Breast epithelium (tissue), 3 donors: ENCODE results near the gene ARSJ.
"Not testable (repeated sequence)": the region's sequence is repeated elsewhere in the genome, so short reads cannot be mapped to it uniquely, and the experiment has no call there.

Experiments
- POLR2A ChIP-seq: fragments of 450-650 bp; IDR thresholded peaks from one replicate; pipeline ENCODE4 v1.6.1; 2016; ENCODE audit warnings: antibody characterized with exemption, mild to moderate bottlenecking, moderate library complexity
- POLR2AphosphoS5 ChIP-seq, 3 donors: sonication (generic); formaldehyde crosslinking; IDR thresholded peaks; one replicate each; pipeline ENCODE4 v1.6.1; 2017; ENCODE audit warnings: antibody characterized with exemption in 3 of 3
- TF ChIP-seq, protein P1 (sequence below), 3 donors: fragments of 450-650 bp; IDR thresholded peaks; one replicate each; pipeline ENCODE4 v1.5.1; 2016 to 2017; ENCODE audit warnings: antibody characterized with exemption in 3 of 3, mild to moderate bottlenecking in 3 of 3, moderate library complexity in 3 of 3

- TF ChIP-seq, protein P1, sequence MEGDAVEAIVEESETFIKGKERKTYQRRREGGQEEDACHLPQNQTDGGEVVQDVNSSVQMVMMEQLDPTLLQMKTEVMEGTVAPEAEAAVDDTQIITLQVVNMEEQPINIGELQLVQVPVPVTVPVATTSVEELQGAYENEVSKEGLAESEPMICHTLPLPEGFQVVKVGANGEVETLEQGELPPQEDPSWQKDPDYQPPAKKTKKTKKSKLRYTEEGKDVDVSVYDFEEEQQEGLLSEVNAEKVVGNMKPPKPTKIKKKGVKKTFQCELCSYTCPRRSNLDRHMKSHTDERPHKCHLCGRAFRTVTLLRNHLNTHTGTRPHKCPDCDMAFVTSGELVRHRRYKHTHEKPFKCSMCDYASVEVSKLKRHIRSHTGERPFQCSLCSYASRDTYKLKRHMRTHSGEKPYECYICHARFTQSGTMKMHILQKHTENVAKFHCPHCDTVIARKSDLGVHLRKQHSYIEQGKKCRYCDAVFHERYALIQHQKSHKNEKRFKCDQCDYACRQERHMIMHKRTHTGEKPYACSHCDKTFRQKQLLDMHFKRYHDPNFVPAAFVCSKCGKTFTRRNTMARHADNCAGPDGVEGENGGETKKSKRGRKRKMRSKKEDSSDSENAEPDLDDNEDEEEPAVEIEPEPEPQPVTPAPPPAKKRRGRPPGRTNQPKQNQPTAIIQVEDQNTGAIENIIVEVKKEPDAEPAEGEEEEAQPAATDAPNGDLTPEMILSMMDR (IDR thresholded peaks at IDR 0.05): not testable (repeated sequence)
- not testable (repeated sequence) for TF ChIP-seq POLR2AphosphoS5 (IDR thresholded peaks at IDR 0.05); POLR2A
Measured at GRCh38 chr4:113940103-113940502, 39.3 kb downstream of the ARSJ start.
